Hair follicle dermal papilla cell (primary cell): ENCODE measurements around the gene PCDH1. TPM values are rescaled to one million over a fixed set of nuclear protein-coding genes. Genes with fewer than 3 reads are reported as not detected.

Experiments
- total RNA-seq: library from RNA; depleted of rRNA; stranded (reverse); fragments of >200 nt; gene quantifications from 2 replicates; pipeline ENCODE4 v1.2.3, GENCODE V29; 2012

The PCDH1 gene
- total RNA-seq = 1.2 and 1.5 TPM in 2 replicates

DNA sequence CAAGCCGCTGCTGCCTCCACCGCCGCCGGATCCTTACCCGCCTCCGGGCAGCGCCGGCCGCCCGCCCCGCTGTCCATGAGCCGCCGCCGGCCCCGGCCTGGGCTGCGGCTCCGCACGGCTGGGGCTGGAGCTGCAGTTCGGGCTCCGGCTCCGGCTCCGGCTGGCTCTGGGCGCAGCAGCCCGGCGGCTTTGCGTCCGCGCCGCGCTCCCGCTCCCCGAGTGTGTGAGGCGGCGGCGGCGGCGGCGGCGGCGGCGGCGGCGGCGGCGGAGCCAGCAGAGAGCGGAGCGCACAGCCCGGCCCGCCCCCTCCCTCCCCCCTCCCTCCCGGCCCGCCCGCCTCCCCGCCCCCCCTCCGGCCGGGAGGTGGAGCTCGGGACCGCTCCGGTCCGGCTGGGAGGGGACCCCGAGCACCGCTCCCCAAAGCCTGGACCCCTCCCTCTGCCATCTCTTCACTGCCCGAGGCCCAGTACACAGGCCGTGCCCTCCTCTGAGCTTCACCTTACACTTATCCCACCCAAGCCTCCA is at the start of gene PCDH1:
Gene PCDH1 (minus strand): TSS at position 225 of the 525 bp plus-strand sequence. CDS start 148 bp downstream, at position 77.

DNA sequence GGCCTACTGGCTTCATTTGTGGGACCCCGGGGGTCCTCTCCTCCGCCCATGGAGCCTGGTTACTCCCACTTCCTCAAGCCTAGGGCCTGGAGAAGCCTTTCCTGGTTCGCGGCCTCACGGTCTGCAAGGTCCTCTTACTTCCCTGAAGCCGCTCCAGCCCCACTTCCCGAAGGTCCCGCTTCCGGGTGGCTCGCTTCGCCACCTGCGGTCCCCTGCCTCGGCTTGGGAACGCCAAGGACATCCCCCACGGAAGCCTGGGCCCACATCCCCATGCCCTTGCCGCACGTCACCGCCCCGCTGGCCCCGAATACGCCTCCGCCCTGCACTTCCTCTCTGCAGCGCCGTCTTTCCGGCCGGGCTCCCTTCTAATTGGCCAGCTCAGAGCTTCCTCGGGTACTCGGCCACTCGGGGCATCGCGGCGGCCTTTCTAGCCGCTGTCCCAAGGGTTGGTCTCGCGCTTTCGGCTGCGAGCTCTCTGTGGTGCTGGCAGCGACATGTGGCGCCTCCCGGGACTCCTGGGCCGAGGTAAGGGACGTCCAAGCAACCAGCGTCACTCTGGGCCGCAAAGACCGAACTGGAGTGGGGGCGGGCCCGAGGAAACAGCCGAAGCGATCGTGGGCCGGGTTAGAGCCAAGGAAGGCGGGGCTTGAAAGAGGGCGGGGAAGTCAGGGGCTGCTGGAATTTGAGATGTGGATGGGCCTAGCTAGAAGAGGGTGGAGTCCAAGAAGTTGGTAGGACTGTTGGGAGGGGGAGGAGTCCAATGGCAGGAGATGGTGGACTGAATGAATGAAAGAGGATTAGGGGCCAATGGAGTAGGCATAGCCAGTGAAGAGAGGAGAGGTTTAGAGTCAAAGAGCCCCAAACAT is 45.5 kb upstream of the PCDH1 start, which contains the start of gene DELE1:
Gene DELE1 (plus strand): TSS at position 424 of the 866 bp plus-strand sequence. CDS start 71 bp downstream, at position 495.

Other genes with a start within 250 kb of the PCDH1 start
- gene HDAC3, start 241.6 kb downstream of the PCDH1 start, total RNA-seq = 68.5 and 73.2 TPM in 2 replicates
- 5.5 and 6.7 TPM in 2 replicates for gene RELL2, start 241.4 kb downstream of the PCDH1 start, total RNA-seq
- 45.5 and 51.6 TPM in 2 replicates for gene FCHSD1, start 227.0 kb downstream of the PCDH1 start, total RNA-seq
- gene ARAP3, start 196.2 kb downstream of the PCDH1 start, total RNA-seq = 12.5 and 17.0 TPM in 2 replicates
- 64.5 and 76.7 TPM in 2 replicates for gene DELE1, start 45.5 kb upstream of the PCDH1 start, total RNA-seq
- 0.24 and 0.32 TPM in 2 replicates for gene PCDH12, start 79.8 kb upstream of the PCDH1 start, total RNA-seq
- gene RNF14, start 90.7 kb upstream of the PCDH1 start, total RNA-seq = 103 TPM in 2 replicates
- gene GNPDA1, start 134.6 kb upstream of the PCDH1 start, total RNA-seq = 66.2 and 75.7 TPM in 2 replicates
- 69.7 and 119 TPM in 2 replicates for gene NDFIP1, start 230.4 kb upstream of the PCDH1 start, total RNA-seq